ENCODE data around the gene TMEM181.
"Not testable (repeated sequence)": the region's sequence is repeated elsewhere in the genome, so short reads cannot be mapped to it uniquely, and the experiment has no call there.

GRCh38 chr6:158677094-158677493 lies 117.2 kb downstream of the TMEM181 start:
- not testable (repeated sequence) for TF ChIP-seq CTCF (IDR thresholded peaks at IDR 0.05; ENCODE audit: insufficient read depth, low read length, poor library complexity, severe bottlenecking); EZH2phosphoT487 (conservative IDR thresholded peaks at IDR 0.05; ENCODE audit: low read length)

Measured in SU-DHL-6 (cell line).